HL-60 (cell line): ENCODE data around the gene NME7.

Source experiments
- DNase-seq, 2 experiments: peaks; one replicate each; pipeline ENCODE4 v3.0.0-alpha.2; 2010 to 2020; ENCODE audit warnings: low read depth in 1 of 2, low spot score in 1 of 2
- H3K27ac ChIP-seq: fragments of 250-450 bp; sonication (Bioruptor Pico); replicated peaks from 2 replicates; pipeline ENCODE4 v1.5.1; 2020; ENCODE audit warnings: mild to moderate bottlenecking, moderate library complexity
- H3K27me3 ChIP-seq: fragments of 250-450 bp; sonication (Bioruptor Pico); 2 replicates; pipeline ENCODE4 v1.5.1; 2021; ENCODE audit warnings: mild to moderate bottlenecking, moderate library complexity; ENCODE audit not compliant: insufficient read depth, poor library complexity, severe bottlenecking
- H3K4me3 ChIP-seq: replicated peaks from 2 replicates; pipeline ENCODE4 v1.5.1; 2011; ENCODE audit warnings: mild to moderate bottlenecking, control low read depth, low read length; ENCODE audit not compliant: insufficient read depth
- GABPA ChIP-seq: IDR thresholded peaks from 2 replicates; pipeline ENCODE4 v1.6.1; 2012; ENCODE audit warnings: low read depth
- POLR2AphosphoS5 ChIP-seq: IDR thresholded peaks from 2 replicates; pipeline ENCODE4 v1.6.1; 2012; ENCODE audit warnings: low read depth
- SPI1 ChIP-seq: IDR thresholded peaks from 2 replicates; pipeline ENCODE4 v1.6.1; 2012; ENCODE audit warnings: low read depth, mild to moderate bottlenecking, borderline replicate concordance
- TF ChIP-seq, protein P1 (sequence below): IDR thresholded peaks from one replicate; pipeline ENCODE4 v1.5.1; 2011; ENCODE audit warnings: low read length, control low read depth, inconsistent platforms; ENCODE audit not compliant: insufficient read depth
- TF ChIP-seq, protein P2 (sequence below): IDR thresholded peaks from 2 replicates; pipeline ENCODE4 v1.6.1; 2012; ENCODE audit warnings: low read depth; ENCODE audit not compliant: insufficient replicate concordance

NME7 gene

DNA sequence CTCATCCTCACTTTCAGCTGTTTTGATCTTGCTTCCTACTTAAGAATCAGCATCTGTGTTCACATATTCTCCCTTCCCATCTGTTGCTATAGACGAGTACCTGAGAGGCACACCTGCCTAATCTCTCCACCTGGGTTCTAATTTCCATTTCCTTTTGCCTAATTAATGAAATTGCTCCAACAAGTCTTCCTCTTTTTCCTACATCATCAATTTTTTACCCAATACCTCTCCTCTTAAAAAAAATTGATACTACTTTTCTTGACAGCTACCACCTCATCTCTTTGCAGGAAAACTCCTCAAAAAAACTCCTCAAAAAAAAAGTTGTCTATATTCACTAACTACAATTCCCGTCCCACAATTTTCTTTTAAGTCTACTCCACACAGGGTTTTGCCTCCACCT lies 71.8 kb downstream of the NME7 start:
- no peaks in the 10 kb centered on the region for H3K27me3 ChIP-seq
- no peak for DNase-seq
- H3K27ac ChIP-seq = no peak overlapping the region
- no peak overlapping the region for H3K4me3 ChIP-seq
- TF ChIP-seq GABPA = no peak
- TF ChIP-seq, protein P1, sequence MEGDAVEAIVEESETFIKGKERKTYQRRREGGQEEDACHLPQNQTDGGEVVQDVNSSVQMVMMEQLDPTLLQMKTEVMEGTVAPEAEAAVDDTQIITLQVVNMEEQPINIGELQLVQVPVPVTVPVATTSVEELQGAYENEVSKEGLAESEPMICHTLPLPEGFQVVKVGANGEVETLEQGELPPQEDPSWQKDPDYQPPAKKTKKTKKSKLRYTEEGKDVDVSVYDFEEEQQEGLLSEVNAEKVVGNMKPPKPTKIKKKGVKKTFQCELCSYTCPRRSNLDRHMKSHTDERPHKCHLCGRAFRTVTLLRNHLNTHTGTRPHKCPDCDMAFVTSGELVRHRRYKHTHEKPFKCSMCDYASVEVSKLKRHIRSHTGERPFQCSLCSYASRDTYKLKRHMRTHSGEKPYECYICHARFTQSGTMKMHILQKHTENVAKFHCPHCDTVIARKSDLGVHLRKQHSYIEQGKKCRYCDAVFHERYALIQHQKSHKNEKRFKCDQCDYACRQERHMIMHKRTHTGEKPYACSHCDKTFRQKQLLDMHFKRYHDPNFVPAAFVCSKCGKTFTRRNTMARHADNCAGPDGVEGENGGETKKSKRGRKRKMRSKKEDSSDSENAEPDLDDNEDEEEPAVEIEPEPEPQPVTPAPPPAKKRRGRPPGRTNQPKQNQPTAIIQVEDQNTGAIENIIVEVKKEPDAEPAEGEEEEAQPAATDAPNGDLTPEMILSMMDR = no peak
- TF ChIP-seq POLR2AphosphoS5 = no peak
- TF ChIP-seq SPI1 = no peak
- TF ChIP-seq, protein P2, sequence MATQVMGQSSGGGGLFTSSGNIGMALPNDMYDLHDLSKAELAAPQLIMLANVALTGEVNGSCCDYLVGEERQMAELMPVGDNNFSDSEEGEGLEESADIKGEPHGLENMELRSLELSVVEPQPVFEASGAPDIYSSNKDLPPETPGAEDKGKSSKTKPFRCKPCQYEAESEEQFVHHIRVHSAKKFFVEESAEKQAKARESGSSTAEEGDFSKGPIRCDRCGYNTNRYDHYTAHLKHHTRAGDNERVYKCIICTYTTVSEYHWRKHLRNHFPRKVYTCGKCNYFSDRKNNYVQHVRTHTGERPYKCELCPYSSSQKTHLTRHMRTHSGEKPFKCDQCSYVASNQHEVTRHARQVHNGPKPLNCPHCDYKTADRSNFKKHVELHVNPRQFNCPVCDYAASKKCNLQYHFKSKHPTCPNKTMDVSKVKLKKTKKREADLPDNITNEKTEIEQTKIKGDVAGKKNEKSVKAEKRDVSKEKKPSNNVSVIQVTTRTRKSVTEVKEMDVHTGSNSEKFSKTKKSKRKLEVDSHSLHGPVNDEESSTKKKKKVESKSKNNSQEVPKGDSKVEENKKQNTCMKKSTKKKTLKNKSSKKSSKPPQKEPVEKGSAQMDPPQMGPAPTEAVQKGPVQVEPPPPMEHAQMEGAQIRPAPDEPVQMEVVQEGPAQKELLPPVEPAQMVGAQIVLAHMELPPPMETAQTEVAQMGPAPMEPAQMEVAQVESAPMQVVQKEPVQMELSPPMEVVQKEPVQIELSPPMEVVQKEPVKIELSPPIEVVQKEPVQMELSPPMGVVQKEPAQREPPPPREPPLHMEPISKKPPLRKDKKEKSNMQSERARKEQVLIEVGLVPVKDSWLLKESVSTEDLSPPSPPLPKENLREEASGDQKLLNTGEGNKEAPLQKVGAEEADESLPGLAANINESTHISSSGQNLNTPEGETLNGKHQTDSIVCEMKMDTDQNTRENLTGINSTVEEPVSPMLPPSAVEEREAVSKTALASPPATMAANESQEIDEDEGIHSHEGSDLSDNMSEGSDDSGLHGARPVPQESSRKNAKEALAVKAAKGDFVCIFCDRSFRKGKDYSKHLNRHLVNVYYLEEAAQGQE = no peak

DNA sequence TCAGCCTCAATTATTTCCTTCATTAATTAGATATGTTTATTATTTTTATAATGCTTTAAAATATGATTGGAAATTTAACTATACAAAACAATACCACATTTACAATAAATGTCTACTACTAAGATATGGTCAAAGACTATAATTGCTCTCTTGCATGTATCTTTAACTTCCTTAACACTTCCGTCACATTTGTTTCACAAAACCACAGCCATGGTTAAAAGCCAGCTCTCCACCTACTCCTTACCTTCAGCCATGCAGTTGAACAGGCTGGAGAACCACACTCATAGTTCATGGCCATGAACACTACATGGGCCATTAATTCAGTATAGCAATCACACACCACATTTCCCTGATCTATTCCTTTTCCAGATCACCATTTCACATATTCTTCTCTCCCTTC lies 72.2 kb downstream of the NME7 start:
- Histone ChIP-seq H3K27ac (no peak overlapping the region), H3K4me3 (no peak overlapping the region), H3K27me3 (no peaks in the 10 kb centered on the region)
- no peak for TF ChIP-seq POLR2AphosphoS5
- TF ChIP-seq, protein P1 = no peak
- TF ChIP-seq, protein P2 = no peak
- no peak for TF ChIP-seq GABPA
- no peak for TF ChIP-seq SPI1
- peak in 1 of 2 experiments; percentile 9 for DNase-seq

DNA sequence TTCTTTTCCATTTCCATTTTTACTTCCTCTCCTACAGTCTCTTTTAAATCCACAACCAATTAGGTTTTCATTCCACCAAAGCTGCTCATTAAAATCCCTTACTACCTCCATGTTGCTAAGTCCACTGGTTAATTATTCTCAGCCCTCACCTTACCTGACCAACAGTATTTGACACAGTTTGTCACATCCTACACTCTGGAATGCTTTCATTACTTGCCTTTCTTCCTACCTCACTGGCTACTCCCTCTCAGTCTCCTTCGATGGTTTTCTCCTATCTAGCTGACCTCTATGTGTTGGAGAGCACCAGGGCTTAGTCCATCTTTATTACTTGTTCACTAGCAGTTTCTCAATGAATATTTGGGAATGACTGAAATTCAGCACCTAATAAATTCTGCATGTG lies 78.6 kb downstream of the NME7 start:
- no peak overlapping the region for H3K4me3 ChIP-seq
- H3K27ac ChIP-seq = no peak overlapping the region
- no peak for DNase-seq
- TF ChIP-seq, protein P1 = no peak
- TF ChIP-seq GABPA (no peak), SPI1 (no peak), POLR2AphosphoS5 (no peak)
- TF ChIP-seq, protein P2 = no peak
- no peaks in the 10 kb centered on the region for H3K27me3 ChIP-seq
